Renal pelvis (tissue), 4 donors: ENCODE measurements around the gene GLIS2. TPM values are rescaled to one million over a fixed set of nuclear protein-coding genes. Genes with fewer than 3 reads are reported as not detected.
A peak's percentile ranks its signal among the peaks of the same experiment; 100 is the strongest.

Source experiments
- DNase-seq: peaks from one replicate; pipeline ENCODE4 v3.0.0-alpha.2; 2013
- polyA plus RNA-seq, 3 donors: library from polyadenylated mRNA; unstranded; fragments of 120-200 nt; gene quantifications; one replicate each; pipeline ENCODE4 v1.2.1, GENCODE V29; 2013; ENCODE audit not compliant: insufficient read length in 3 of 3

The GLIS2 gene
- polyA plus RNA-seq, 3 donors, result 46.2 to 52.4 (median 50.6) TPM

- no peak for DNase-seq
Measured at GRCh38 chr16:4369007-4369733, 53.3 kb downstream of the GLIS2 start.

DNA sequence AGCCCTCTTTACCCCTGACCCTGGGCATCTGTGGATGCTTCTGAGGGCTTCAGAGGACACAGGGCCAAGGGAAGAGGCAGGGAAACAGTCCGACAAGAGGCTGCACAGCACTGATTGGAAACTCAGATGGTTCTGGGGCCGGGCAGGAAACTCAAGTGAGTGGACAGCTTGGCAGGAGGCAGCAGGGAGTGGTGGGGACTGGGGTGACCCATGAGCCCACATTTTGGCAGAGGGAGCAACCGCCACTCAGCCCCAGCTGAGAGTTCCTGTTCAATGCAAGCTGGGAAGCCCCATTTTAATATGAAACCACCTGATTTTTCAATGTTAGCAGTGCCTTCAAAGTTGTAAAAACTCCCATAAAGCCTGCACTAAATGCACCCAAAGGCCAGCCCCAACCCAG is 54.3 kb downstream of the GLIS2 start:
- no peak for DNase-seq

GRCh38 chr16:4370570-4371356 is 54.9 kb downstream of the GLIS2 start:
- DNase-seq, result no peak

- no peak for DNase-seq
Measured at GRCh38 chr16:4371357-4372000, 55.6 kb downstream of the GLIS2 start, which contains the start of gene VASN. VASN (plus strand) TSS chr16:4371848; CDS start chr16:4380878, 9,030 bp downstream.

- no peak for DNase-seq
Measured at GRCh38 chr16:4372001-4372577, 56.2 kb downstream of the GLIS2 start.

GRCh38 chr16:4372578-4373355 is 56.9 kb downstream of the GLIS2 start:
- DNase-seq, result no peak

- DNase-seq, result no peak
Measured at GRCh38 chr16:4373356-4373908, 57.6 kb downstream of the GLIS2 start.

DNA sequence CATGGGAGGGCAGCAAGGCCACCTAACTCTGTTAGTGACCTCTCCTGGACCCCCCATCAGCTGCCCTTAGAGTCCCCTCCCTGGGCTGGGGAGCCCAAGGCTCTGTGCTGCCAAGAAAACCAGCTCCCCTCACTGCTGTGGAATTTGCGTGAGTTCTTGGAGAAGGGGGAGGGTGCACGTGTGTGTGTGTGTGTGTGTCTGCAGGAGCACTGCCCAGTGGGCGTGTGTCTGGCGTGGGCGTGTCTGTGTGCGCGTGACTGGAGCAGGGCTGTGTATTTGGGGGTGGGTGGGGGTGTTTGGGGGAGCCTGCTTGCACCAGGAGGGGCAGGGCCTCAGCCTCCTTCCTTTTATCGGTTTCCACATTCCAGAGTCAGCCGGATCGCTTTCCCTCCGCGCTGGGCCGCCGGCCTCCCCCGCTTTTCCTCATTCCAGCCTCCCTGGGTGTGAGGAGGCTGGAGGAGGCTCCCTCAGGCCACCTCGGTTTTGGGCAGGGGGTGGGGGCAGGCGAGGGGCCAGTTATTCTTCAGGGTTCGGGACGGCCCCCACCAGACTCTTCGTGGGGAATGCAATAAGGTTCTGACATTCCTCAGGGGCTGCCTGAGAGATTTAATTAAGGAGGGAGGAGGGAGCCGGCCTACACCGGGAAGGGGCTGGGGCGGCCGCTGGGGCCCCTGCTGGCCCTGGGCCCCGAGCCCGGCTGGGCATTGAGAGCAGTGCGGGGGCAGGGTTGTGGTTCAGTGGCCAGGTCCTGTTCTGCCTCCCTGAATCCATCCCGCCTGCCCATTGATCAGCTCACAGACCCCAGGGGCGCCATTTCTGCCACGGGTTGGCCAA is 58.3 kb downstream of the GLIS2 start:
- DNase-seq, result peak; percentile 89

DNA sequence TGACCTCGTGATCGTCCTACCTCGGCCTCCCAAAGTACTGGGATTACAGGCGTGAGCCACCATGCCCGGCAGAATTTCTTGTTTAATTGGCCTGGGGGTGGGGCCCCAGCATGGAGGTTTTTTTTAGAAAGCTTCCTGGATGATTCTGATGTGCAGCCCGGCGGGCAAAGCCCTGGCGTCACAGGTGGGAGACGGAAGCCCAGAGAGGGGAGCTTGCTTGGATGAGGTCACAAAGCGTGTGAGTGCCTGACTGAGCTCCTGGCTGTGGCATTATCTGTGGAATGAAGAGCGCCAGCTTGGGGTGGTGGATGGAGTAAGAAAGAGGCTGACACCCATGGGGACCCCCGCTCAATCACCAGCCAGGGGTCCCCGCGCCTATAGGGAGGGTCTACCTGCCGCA is 59.9 kb downstream of the GLIS2 start:
- no peak for DNase-seq

- no peak for DNase-seq
Measured at GRCh38 chr16:4376126-4376892, 60.4 kb downstream of the GLIS2 start.

DNA sequence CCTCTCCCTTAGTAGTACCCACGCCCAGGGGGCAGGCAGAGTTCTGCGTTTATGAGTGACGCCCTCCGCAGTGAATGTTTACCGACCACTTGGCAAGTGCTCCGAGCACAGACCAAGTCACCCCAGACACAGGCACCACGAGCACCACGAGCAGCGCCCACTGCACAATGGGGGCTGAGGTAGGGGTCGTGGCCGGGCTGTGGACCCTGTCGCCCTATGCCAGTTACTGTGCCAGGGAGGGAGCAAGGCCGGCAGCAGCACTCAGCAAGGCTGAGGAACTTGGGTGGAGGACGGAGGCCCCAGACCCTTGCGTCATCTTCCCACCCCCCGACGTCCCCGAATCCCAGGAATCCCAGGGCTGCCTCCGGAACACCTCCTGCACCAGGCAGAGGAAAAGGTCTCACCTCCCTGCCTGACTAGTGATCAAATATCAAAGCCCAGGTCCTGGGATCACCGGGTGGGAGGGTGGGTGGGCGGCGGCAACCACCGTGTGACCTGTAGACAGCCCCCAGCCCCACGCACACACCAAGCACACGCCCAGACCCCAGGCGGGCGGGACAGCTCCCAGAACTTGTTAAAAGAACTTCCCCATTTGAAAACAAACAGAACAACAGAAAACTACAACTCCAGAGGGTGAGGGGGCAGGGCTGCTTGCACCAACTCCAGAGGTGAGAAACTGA is 61.2 kb downstream of the GLIS2 start:
- no peak for DNase-seq

GRCh38 chr16:4377573-4378154 is 61.8 kb downstream of the GLIS2 start:
- no peak for DNase-seq

- no peak for DNase-seq
Measured at GRCh38 chr16:4378161-4378666, 62.3 kb downstream of the GLIS2 start.

DNA sequence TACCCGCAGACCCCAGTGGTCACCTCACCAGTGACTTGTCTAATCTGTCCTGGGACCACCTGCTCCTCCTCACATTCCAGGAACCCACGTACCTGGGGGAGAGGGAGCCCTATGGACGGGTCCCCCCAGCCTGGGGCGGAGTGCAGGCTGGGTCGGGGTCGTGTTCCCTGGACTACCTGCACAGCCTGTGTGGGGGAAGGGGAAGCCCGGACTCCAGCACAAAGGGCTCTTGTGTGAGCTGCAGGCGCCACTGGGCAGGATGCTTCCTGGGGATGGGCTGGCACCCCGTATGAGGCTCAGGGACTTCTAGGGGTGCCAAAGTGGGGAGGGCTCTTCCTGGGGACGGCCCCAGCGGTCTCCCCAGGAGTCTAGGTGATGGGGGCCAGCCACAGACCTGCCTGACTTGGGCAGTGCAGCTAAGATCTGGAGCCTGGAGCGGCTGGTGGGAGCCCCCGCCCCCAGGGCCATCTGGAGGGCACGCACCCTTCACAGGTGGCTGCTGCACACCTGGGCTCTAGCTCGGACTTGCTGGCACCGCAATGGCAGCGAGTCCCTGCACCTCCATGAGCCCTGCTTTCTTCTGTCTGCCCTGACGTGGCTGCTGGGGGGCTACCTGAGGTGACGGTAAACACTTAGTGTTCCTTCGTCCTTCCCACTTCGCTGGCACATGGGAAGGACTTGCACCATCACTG is 63.3 kb downstream of the GLIS2 start:
- DNase-seq, result no peak

- DNase-seq, result no peak
Measured at GRCh38 chr16:4380119-4381063, 64.5 kb downstream of the GLIS2 start.
